BE2C (cell line): Measurements from ENCODE around the gene SLC27A1.

Source experiments
- DNase-seq: peaks from one replicate; pipeline ENCODE4 v3.0.0-alpha.2; 2020
- H3K27me3 ChIP-seq: fragments of 250-450 bp; sonication (Bioruptor Pico); 2 replicates; pipeline ENCODE4 v1.5.1; 2020; ENCODE audit warnings: mild to moderate bottlenecking
- H3K36me3 ChIP-seq: fragments of 250-450 bp; sonication (Bioruptor Pico); 2 replicates; pipeline ENCODE4 v1.5.1; 2020; ENCODE audit warnings: mild to moderate bottlenecking
- H3K4me1 ChIP-seq: fragments of 250-450 bp; sonication (Bioruptor Pico); 2 replicates; pipeline ENCODE4 v1.5.1; 2020
- H3K4me3 ChIP-seq: 2 replicates; pipeline ENCODE4 v1.5.1; 2011; ENCODE audit warnings: low read depth, low read length
- H3K9me3 ChIP-seq: fragments of 250-450 bp; sonication (Bioruptor Pico); 2 replicates; pipeline ENCODE4 v1.5.1; 2020
- TF ChIP-seq, protein P1 (sequence below): IDR thresholded peaks from 2 replicates; pipeline ENCODE4 v1.5.1; 2012; ENCODE audit warnings: mild to moderate bottlenecking, low read depth, low read length

Gene SLC27A1

DNA sequence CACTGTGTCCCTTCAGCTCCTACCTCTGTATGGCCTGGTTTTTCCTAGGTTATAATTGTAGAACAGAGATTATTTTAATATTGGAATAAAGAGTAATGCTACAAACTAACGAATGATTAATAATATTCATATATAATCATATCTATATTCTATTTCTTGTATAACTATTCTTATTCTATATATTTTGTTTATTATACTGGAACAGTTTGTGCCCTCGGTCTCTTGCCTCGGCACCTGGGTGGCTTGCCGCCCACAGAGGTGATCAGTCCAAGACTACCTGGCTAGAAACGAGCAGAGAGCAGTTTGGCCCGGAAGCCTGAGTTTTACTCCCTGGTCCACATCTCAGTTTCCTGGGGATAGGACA lies 3.9 kb upstream of the SLC27A1 start:
- H3K4me1 ChIP-seq, result peaks cover 5% of the 10 kb centered on the region
- TF ChIP-seq, protein P1, sequence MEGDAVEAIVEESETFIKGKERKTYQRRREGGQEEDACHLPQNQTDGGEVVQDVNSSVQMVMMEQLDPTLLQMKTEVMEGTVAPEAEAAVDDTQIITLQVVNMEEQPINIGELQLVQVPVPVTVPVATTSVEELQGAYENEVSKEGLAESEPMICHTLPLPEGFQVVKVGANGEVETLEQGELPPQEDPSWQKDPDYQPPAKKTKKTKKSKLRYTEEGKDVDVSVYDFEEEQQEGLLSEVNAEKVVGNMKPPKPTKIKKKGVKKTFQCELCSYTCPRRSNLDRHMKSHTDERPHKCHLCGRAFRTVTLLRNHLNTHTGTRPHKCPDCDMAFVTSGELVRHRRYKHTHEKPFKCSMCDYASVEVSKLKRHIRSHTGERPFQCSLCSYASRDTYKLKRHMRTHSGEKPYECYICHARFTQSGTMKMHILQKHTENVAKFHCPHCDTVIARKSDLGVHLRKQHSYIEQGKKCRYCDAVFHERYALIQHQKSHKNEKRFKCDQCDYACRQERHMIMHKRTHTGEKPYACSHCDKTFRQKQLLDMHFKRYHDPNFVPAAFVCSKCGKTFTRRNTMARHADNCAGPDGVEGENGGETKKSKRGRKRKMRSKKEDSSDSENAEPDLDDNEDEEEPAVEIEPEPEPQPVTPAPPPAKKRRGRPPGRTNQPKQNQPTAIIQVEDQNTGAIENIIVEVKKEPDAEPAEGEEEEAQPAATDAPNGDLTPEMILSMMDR, result no peak
- no peak overlapping the region for H3K4me3 ChIP-seq
- no peak for DNase-seq
- H3K27me3 ChIP-seq, result no peaks in the 10 kb centered on the region
- H3K36me3 ChIP-seq, result no peaks in the 10 kb centered on the region
- H3K9me3 ChIP-seq, result no peaks in the 10 kb centered on the region

DNA sequence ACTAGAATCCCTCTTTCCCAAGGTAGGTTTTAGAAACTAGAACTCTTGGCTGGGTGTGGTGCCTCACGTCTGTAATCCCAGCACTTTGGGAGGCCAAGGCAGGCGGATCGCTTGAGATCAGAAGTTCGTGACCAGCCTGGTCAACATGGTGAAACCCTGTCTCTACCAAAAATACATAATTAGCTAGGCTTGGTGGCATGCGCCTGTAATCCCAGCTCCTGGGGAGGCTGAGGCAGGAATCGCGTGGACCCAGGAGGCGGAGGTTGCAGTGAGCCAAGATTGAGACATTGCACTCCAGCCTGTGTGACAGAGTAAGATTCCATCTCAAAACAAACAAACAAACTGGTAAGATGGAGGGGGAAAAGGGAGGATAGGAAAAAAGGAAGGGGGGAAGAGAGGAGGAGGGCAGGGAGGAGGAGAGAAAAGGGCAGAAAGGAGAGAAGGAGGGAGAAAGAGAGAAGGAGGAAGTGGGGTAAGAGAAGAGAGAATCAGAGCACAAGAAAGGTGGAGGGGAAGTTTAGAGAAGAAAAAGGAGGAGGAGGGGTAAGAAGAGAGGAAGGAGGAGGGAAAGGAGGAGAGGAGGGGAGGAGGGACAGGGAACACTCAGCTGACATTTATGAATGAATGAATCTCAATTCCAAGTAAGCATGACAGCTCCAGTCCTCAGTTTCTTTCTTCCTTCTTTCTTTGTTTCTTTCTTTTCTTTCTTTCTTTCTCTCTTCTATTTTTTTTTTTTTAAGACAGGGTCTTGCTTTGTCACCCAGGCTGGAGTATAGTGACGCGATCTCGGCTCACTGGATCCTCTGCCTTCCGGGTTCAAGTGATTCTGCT lies 2.6 kb upstream of the SLC27A1 start:
- no peak for DNase-seq
- Histone ChIP-seq H3K4me1 (peaks cover 5% of the 10 kb centered on the region), H3K9me3 (no peaks in the 10 kb centered on the region), H3K36me3 (no peaks in the 10 kb centered on the region), H3K27me3 (no peaks in the 10 kb centered on the region), H3K4me3 (no peak overlapping the region)
- TF ChIP-seq, protein P1, result no peak

DNA sequence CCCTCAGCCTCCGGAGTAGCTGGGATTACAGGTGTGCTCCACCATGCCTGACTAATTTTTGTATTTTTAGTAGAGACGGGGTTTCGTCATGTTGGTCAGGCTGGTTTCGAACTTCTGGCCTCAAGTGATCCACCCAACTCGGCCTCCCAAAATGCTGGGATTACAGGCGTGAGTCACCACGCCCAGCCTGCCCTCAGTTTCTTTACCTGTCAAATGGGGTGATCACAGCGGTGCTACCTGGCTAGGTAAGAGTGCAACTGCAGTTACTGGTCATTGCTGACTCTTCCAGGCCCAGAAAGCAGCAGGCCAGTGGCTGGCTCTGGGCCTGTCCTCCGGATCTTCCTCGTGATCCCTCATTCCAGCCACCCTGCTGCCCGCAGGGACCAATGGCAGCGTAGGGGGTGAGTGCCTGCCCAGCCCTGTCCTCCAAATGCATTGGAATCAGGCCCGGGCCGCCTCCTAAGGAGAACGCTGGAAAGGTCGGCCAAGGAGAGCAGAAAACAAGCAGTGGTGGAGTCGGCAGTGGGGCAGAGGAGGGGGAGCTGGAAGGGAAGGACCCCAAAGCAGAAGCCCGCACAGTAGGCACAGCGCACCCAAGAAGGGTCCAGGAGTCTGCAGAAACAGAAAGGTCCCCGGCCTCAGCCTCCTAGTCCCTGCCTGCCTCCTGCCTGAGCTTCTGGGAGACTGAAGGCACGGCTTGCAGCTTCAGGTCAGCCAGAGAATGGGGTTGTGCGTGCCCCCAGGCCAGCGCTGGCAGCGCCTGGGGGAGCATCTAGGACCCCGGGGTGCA lies 1.8 kb upstream of the SLC27A1 start:
- peaks cover 5% of the 10 kb centered on the region for H3K4me1 ChIP-seq
- H3K9me3 ChIP-seq, result no peaks in the 10 kb centered on the region
- H3K27me3 ChIP-seq, result no peaks in the 10 kb centered on the region
- H3K4me3 ChIP-seq, result peak overlapping the region; percentile 65
- DNase-seq, result no peak
- H3K36me3 ChIP-seq, result no peaks in the 10 kb centered on the region
- TF ChIP-seq, protein P1, result no peak

DNA sequence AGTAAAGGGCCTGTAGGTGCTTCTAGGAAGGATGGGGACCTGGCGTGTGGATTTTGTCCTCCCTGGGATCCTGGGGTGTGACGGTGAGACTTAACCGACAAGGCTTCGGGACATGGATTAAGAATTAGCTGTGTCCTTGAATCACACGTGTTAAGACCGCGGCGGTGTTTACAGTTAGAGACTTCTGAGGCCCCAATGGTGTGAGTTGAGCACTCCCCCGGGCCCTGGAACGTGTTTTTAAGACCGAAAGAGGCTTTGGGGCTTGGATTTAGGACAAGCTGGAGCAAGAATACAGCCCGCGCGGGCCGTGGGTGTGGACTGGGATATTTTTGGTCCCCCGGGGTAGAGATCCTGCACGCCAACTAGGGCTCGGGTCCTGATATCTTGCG lies 1.2 kb upstream of the SLC27A1 start:
- H3K4me3 ChIP-seq, result peak overlapping the region; percentile 65
- no peaks in the 10 kb centered on the region for H3K36me3 ChIP-seq
- H3K4me1 ChIP-seq, result peaks cover 5% of the 10 kb centered on the region
- no peaks in the 10 kb centered on the region for H3K9me3 ChIP-seq
- TF ChIP-seq, protein P1, result no peak
- no peaks in the 10 kb centered on the region for H3K27me3 ChIP-seq
- no peak for DNase-seq

DNA sequence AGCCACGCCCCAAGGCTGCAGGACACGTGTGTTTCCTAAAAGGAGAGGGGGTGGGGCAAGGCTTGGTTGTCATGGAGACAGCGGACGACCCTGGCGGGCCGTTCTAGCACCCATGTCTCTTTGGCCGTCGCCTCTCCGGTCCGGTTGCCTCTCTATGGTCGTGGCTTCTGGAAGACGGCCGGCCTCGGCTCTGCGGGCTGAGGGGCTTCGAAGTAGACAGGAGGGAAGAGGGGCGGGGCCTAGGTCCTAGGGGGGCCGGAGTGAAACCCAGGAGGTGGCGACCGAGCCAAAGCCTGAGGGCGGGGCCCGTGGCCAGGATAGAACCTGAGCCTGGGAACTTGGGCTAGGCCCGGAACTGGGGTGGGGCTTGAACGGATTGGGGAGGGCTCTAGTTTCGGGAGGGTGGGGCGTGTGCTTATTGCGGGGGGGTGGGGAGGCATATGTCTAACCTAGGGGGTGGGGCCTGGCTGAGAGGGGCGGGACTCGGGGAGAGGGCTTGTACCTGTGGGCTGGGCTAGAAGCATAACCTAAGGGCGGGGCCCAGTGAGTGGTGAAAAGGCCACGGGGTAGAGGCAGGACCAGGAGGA lies 750 bp upstream of the SLC27A1 start:
- Histone ChIP-seq H3K9me3 (no peaks in the 10 kb centered on the region), H3K4me1 (peaks cover 5% of the 10 kb centered on the region), H3K36me3 (no peaks in the 10 kb centered on the region), H3K27me3 (no peaks in the 10 kb centered on the region), H3K4me3 (peak overlapping the region; percentile 65)
- TF ChIP-seq, protein P1, result no peak
- peak; percentile 96 for DNase-seq
